T follicular helper cell (primary cell): Measurements from ENCODE around the gene ZNF608.

Experiments used
- DNase-seq: peaks from one replicate; pipeline ENCODE4 v3.0.0-alpha.2; 2020; ENCODE audit warnings: low read depth

ZNF608 gene

GRCh38 chr5:124755041-124755440 lies 8.6 kb upstream of the ZNF608 start:
- no peak for DNase-seq

- no peak for DNase-seq
Observed at GRCh38 chr5:124754206-124754927, 7.9 kb upstream of the ZNF608 start.

- DNase-seq, result no peak
Observed at GRCh38 chr5:124752854-124753720, 6.6 kb upstream of the ZNF608 start.

- DNase-seq, result no peak
Observed at GRCh38 chr5:124751031-124751430, 4.6 kb upstream of the ZNF608 start.

- DNase-seq, result no peak
Observed at GRCh38 chr5:124748687-124749594, 2.5 kb upstream of the ZNF608 start.

- no peak for DNase-seq
Observed at GRCh38 chr5:124747791-124748686, 1.6 kb upstream of the ZNF608 start.

GRCh38 chr5:124746916-124747790 lies 714 bp upstream of the ZNF608 start:
- no peak for DNase-seq

GRCh38 chr5:124745007-124745927 lies 1.2 kb downstream of the ZNF608 start:
- no peak for DNase-seq

- DNase-seq, result no peak
Observed at GRCh38 chr5:124744170-124744971, 2.1 kb downstream of the ZNF608 start.

- no peak for DNase-seq
Observed at GRCh38 chr5:124743602-124744169, 2.8 kb downstream of the ZNF608 start.

- DNase-seq, result no peak
Observed at GRCh38 chr5:124742983-124743601, 3.3 kb downstream of the ZNF608 start.

GRCh38 chr5:124742521-124742920 lies 3.9 kb downstream of the ZNF608 start:
- DNase-seq, result no peak

GRCh38 chr5:124741711-124742496 lies 4.5 kb downstream of the ZNF608 start:
- DNase-seq, result no peak

GRCh38 chr5:124740991-124741583 lies 5.4 kb downstream of the ZNF608 start:
- DNase-seq, result no peak

- no peak for DNase-seq
Observed at GRCh38 chr5:124740071-124740470, 6.4 kb downstream of the ZNF608 start.

GRCh38 chr5:124739634-124740025 lies 6.8 kb downstream of the ZNF608 start:
- no peak for DNase-seq
